Sigmoid colon (tissue), 7 donors: ENCODE data around the gene SIPA1L2. TPM values are rescaled to one million over a fixed set of nuclear protein-coding genes. Genes with fewer than 3 reads are reported as not detected.

ENCODE experiments used
- DNase-seq: peaks from one replicate; pipeline ENCODE4 v3.0.0-alpha.2; 2019
- H3K27ac ChIP-seq, 4 donors: fragments of 200-600 bp; sonication (generic); one replicate each; pipeline ENCODE4 v1.5.1; 2016 to 2019; ENCODE audit warnings: mild to moderate bottlenecking in 1 of 4
- H3K27me3 ChIP-seq, 3 donors: fragments of 200-600 bp; sonication (generic); one replicate each; pipeline ENCODE4 v1.5.1; 2019; ENCODE audit warnings: mild to moderate bottlenecking in 1 of 3
- H3K36me3 ChIP-seq, 4 donors: fragments of 200-600 bp; sonication (generic); one replicate each; pipeline ENCODE4 v1.5.1; 2016 to 2019
- H3K4me1 ChIP-seq, 4 donors: fragments of 200-600 bp; sonication (generic); one replicate each; pipeline ENCODE4 v1.5.1; 2017 to 2019
- H3K4me3 ChIP-seq, 4 donors: fragments of 200-600 bp; sonication (generic); one replicate each; pipeline ENCODE4 v1.5.1; 2017 to 2019; ENCODE audit warnings: mild to moderate bottlenecking in 2 of 4, moderate library complexity in 1 of 4
- H3K9me3 ChIP-seq, 4 donors: fragments of 200-600 bp in 3 of 4; sonication (generic) in 3 of 4; one replicate each; pipeline versions ENCODE4 v1.5.1 to v1.6.1; 2013 to 2019
- CTCF ChIP-seq, 4 experiments: fragments of 450-650 bp in 3 of 4; fragments of 200-600 bp in 1 of 4; IDR thresholded peaks; one replicate each; pipeline ENCODE4 v1.5.1; 2016 to 2019; ENCODE audit warnings: antibody characterized with exemption in 4 of 4, mild to moderate bottlenecking in 3 of 4, moderate library complexity in 2 of 4
- EP300 ChIP-seq, 4 donors: sonication (generic); formaldehyde crosslinking; IDR thresholded peaks; one replicate each; pipeline ENCODE4 v1.6.1; 2017; ENCODE audit warnings: antibody characterized with exemption in 4 of 4
- POLR2A ChIP-seq, 2 donors: fragments of 450-650 bp; IDR thresholded peaks; one replicate each; pipeline ENCODE4 v1.6.1; 2016; ENCODE audit warnings: antibody characterized with exemption in 2 of 2, mild to moderate bottlenecking in 2 of 2, moderate library complexity in 2 of 2
- POLR2AphosphoS5 ChIP-seq, 4 donors: sonication (generic); formaldehyde crosslinking; IDR thresholded peaks; one replicate each; pipeline ENCODE4 v1.6.1; 2017; ENCODE audit warnings: antibody characterized with exemption in 4 of 4
- WGBS, 2 donors: extraction: QIAGEN DNeasy Blood & Tissue Kit; methylation state at CpG; one replicate each; pipeline ENCODE4 v1.1.7; 2013; 5-methylcytosine and 5-hydroxymethylcytosine counted together
- intact Hi-C: fragments of 100-400 bp; cut with DNase I; formaldehyde crosslinking; loops from one replicate; pipeline ENCODE4 v1.15.1; 2023
- polyA plus RNA-seq, 3 donors: library from polyadenylated mRNA; stranded (reverse); fragments of 200-250 nt; gene quantifications; one replicate each; pipeline ENCODE4 v1.2.3, GENCODE V29; 2013
- total RNA-seq, 4 donors: library from RNA; depleted of rRNA; stranded (reverse); fragments of >200 nt; gene quantifications; one replicate each; pipeline ENCODE4 v1.1.0, GENCODE V29; 2016
- donor health status: healthy with polysubstance abuse.
- donor health status: Bipolar disorder and iron deficiency.
- donor health status: healthy.

SIPA1L2 gene
- total and polyA plus RNA-seq, 7 donors = 16.2 to 42.5 (median 22.5) TPM

- H3K4me1 ChIP-seq = peaks cover 0 to 55% (median 23%) of the 10 kb centered on the region in 4 donors
- H3K4me3 ChIP-seq = no peak overlapping the region
- TF ChIP-seq POLR2AphosphoS5 (IDR thresholded peaks at IDR 0.05) = no peak
- no peak for TF ChIP-seq CTCF (IDR thresholded peaks at IDR 0.05)
- no peak for TF ChIP-seq EP300 (IDR thresholded peaks at IDR 0.05)
- no peak for TF ChIP-seq POLR2A (IDR thresholded peaks at IDR 0.05)
- H3K36me3 ChIP-seq = no peaks in the 10 kb centered on the region
- intact Hi-C loops = no loop called here
- no peak for DNase-seq
- WGBS, 2 donors = 73 to 82% methylated on average over 14 of the region's 14 CpGs
- H3K27me3 ChIP-seq = no peaks in the 10 kb centered on the region
- H3K27ac ChIP-seq = no peak overlapping the region
- H3K9me3 ChIP-seq = no peaks in the 10 kb centered on the region
Measured at GRCh38 chr1:232593717-232594502, 36.0 kb downstream of the SIPA1L2 start.

GRCh38 chr1:232591344-232591743 is 38.6 kb downstream of the SIPA1L2 start:
- H3K27ac ChIP-seq = peak overlapping the region in 3 of 4 donors; percentile 2 to 41 (median 31)
- no peak overlapping the region for H3K4me3 ChIP-seq
- no peaks in the 10 kb centered on the region for H3K27me3 ChIP-seq
- H3K36me3 ChIP-seq = no peaks in the 10 kb centered on the region
- no peaks in the 10 kb centered on the region for H3K9me3 ChIP-seq
- H3K4me1 ChIP-seq = peaks cover 0 to 41% (median 22%) of the 10 kb centered on the region in 4 donors
- DNase-seq = no peak
- 93 to 98% methylated on average over 3 of the region's 3 CpGs for WGBS, 2 donors
- intact Hi-C loops = no loop called here
- no peak for TF ChIP-seq EP300 (IDR thresholded peaks at IDR 0.05)
- TF ChIP-seq POLR2A (IDR thresholded peaks at IDR 0.05) = no peak
- TF ChIP-seq POLR2AphosphoS5 (IDR thresholded peaks at IDR 0.05) = no peak
- TF ChIP-seq CTCF (IDR thresholded peaks at IDR 0.05) = no peak

GRCh38 chr1:232590744-232591082 is 39.2 kb downstream of the SIPA1L2 start:
- 69 to 82% methylated on average over 5 of the region's 5 CpGs for WGBS, 2 donors
- no peaks in the 10 kb centered on the region for H3K27me3 ChIP-seq
- H3K36me3 ChIP-seq = no peaks in the 10 kb centered on the region
- no peak for DNase-seq
- TF ChIP-seq CTCF (IDR thresholded peaks at IDR 0.05) (no peak), POLR2A (IDR thresholded peaks at IDR 0.05) (no peak), POLR2AphosphoS5 (IDR thresholded peaks at IDR 0.05) (no peak), EP300 (IDR thresholded peaks at IDR 0.05) (no peak)
- peak overlapping the region in 3 of 4 donors; percentile 2 to 41 (median 31) for H3K27ac ChIP-seq
- H3K4me1 ChIP-seq = peaks cover 0 to 36% (median 22%) of the 10 kb centered on the region in 4 donors
- H3K9me3 ChIP-seq = no peaks in the 10 kb centered on the region
- no peak overlapping the region for H3K4me3 ChIP-seq
- intact Hi-C loops = no loop called here

- H3K4me1 ChIP-seq = peaks cover 0 to 37% (median 24%) of the 10 kb centered on the region in 4 donors
- no peak for DNase-seq
Measured at GRCh38 chr1:232589812-232590743, 39.9 kb downstream of the SIPA1L2 start.

More at GRCh38 chr1:232589812-232590743, 39.9 kb downstream of the SIPA1L2 start:
- TF ChIP-seq POLR2AphosphoS5 (IDR thresholded peaks at IDR 0.05) (peak in 1 of 4 donors; percentile 9), POLR2A (IDR thresholded peaks at IDR 0.05) (no peak)
- no peak overlapping the region for H3K4me3 ChIP-seq
- H3K27me3 ChIP-seq = no peaks in the 10 kb centered on the region
- intact Hi-C loops = no loop called here
- no peaks in the 10 kb centered on the region for H3K9me3 ChIP-seq
- WGBS, 2 donors = 65 to 71% methylated on average over 10 of the region's 10 CpGs
- H3K27ac ChIP-seq = peak overlapping the region in 3 of 4 donors; percentile 31 to 53 (median 49)
- H3K36me3 ChIP-seq = no peaks in the 10 kb centered on the region
